Kidney epithelial cell (primary cell): ENCODE results near the gene RRBP1. TPM values are rescaled to one million over a fixed set of nuclear protein-coding genes. Genes with fewer than 3 reads are reported as not detected.

Experiments
- DNase-seq: peaks from one replicate; pipeline ENCODE4 v3.0.0-alpha.2; 2010; ENCODE audit warnings: low read depth
- H3K27me3 ChIP-seq: 2 replicates; pipeline ENCODE4 v1.6.0; 2011; ENCODE audit warnings: low read length; ENCODE audit not compliant: control insufficient read depth, insufficient read depth
- H3K36me3 ChIP-seq: 2 replicates; pipeline ENCODE4 v1.5.1; 2011; ENCODE audit warnings: low read length; ENCODE audit not compliant: control insufficient read depth, insufficient read depth
- H3K4me3 ChIP-seq: 2 replicates; pipeline ENCODE4 v1.5.1; 2011; ENCODE audit warnings: low read depth, mild to moderate bottlenecking, control low read depth, low read length
- total RNA-seq: library from RNA; depleted of rRNA; stranded (reverse); fragments of >200 nt; gene quantifications from 2 replicates; pipeline ENCODE4 v1.2.3, GENCODE V29; 2015
- TF ChIP-seq, protein P1 (sequence below): IDR thresholded peaks from 2 replicates; pipeline ENCODE4 v1.5.1; 2011; ENCODE audit warnings: mild to moderate bottlenecking, moderate library complexity, low read length, control low read depth, inconsistent platforms; ENCODE audit not compliant: insufficient read depth, poor library complexity, severe bottlenecking

Gene RRBP1
- total RNA-seq, 1 donor from 2014 or later: 98.4 TPM

DNA sequence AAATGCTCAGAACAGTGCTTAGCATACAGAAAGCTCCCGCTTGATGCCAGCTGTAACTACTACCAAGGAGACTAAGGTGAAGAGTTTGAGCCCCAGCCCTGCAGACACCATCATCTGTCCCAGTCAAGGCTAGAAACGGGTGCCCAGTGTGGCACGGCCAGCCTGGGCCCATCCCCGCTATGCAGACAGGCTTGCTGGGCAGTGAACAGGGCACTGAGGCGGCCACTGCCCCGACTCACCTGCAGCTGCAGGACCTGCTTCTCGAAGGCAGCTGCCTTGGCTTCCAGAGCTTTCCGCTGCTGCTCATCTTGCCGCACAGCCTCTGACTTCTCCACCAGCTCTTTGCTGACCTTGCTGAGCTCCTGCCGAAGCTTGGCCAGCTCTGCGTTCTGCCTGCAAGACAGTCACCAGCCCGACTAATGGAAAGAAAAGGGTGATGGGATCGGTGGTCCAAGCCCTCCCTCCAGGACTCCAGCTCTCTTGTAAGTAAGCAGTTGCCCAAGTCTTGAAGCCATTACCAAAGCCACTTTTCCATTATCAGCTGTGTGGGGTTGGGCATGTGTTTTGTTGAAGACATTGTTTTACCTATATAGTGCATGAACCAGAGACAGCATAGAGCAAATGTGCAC, 48.7 kb downstream of the RRBP1 start:
- no peak for DNase-seq
- H3K36me3 ChIP-seq: peaks cover 5% of the 10 kb centered on the region
- TF ChIP-seq, protein P1, sequence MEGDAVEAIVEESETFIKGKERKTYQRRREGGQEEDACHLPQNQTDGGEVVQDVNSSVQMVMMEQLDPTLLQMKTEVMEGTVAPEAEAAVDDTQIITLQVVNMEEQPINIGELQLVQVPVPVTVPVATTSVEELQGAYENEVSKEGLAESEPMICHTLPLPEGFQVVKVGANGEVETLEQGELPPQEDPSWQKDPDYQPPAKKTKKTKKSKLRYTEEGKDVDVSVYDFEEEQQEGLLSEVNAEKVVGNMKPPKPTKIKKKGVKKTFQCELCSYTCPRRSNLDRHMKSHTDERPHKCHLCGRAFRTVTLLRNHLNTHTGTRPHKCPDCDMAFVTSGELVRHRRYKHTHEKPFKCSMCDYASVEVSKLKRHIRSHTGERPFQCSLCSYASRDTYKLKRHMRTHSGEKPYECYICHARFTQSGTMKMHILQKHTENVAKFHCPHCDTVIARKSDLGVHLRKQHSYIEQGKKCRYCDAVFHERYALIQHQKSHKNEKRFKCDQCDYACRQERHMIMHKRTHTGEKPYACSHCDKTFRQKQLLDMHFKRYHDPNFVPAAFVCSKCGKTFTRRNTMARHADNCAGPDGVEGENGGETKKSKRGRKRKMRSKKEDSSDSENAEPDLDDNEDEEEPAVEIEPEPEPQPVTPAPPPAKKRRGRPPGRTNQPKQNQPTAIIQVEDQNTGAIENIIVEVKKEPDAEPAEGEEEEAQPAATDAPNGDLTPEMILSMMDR: no peak

DNA sequence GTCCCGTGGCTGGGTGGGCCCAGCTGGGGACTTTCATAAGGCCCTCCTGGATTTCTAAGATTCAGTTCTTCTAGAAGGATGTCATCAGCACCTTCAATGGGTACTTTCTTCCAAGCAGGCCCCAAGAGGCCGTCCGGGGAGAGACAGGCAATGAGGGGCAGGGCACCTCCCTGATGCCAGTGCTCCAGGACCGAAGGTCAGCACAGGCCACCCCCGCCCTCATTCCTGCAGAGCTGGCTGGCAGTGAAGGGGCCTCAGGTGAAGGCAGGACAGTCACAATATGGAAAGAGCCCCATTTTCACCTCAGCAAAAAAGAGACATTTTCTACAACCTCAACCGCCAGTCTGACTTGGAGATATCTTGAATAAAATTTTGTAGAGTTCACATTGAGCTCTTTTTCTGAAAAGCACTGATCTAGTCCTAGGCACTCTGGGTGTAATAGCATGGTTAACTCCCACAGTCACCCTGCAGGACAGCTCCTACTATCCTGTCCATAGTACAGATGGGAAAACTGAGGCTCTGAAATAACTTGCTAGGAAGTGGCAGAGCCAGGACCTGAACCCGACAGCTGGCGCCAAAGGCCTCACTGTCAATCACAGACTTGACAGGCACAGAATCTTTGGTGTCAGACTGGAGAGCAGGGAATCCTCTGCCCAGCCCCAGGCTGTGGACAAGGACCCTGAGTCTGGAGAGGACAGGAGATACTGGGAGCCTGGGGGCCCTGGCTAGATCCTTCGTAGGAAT, 50.3 kb downstream of the RRBP1 start:
- TF ChIP-seq, protein P1: no peak
- peaks cover 6% of the 10 kb centered on the region for H3K36me3 ChIP-seq

More for the DNA sequence above, 48.7 kb downstream of the RRBP1 start:
- Histone ChIP-seq H3K27me3 (no peaks in the 10 kb centered on the region), H3K4me3 (no peak overlapping the region)

DNA sequence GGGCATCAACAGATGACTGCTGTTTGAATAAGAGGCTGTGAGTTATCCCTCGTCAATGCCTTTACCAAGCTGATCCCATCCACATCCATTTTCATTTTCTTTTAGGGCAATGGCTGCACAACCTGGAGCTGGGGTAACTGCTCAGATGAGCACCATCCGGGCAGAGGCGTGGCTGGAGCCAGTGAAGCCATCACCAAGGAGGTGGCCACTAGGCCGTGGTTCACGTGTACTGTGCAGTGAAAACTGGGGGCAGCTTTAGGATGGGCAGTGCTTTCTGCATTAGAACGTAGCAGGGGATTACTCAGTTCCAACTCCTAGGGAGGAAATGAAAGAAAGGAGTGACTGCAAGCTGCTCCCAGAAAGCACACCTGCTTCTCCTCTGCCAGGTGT, 51.2 kb downstream of the RRBP1 start:
- H3K4me3 ChIP-seq: no peak overlapping the region
- TF ChIP-seq, protein P1: no peak
- H3K27me3 ChIP-seq: no peaks in the 10 kb centered on the region
- peaks cover 6% of the 10 kb centered on the region for H3K36me3 ChIP-seq
- no peak for DNase-seq

More for the DNA sequence above, 50.3 kb downstream of the RRBP1 start:
- DNase-seq: no peak
- Histone ChIP-seq H3K27me3 (no peaks in the 10 kb centered on the region), H3K4me3 (no peak overlapping the region)

DNA sequence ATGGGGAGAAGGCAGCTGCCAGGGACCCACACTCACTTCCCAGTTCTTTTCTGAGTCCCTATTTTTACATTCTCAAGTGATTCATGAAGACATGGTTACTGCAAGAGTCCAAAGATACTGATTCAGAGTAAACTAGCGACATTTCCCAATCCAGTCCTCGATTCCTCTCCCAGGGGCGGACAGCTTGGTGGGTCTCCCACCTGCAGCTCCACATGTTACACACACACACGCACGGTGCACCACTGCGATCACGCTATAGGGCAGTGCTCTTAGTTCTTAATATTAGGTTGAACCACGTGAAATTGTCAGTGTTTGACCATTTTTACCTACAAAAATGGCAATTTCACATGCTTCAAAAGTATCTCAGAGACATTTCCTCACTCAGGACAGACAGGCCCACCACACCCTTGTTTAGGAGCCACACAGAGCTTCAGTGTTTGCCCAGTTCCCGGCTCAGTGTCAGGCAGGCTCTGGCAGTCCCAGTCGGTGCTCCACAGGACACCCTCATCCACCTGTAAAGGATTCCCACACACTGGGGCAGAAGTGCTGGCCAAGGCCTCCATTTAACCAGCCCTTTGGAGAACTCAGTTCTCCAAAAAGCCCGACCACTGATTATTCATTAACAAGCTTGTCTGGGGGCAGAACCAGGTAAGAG, 51.8 kb downstream of the RRBP1 start:
- H3K36me3 ChIP-seq: peaks cover 6% of the 10 kb centered on the region
- H3K27me3 ChIP-seq: no peaks in the 10 kb centered on the region
- no peak overlapping the region for H3K4me3 ChIP-seq
- TF ChIP-seq, protein P1: no peak
- DNase-seq: no peak

DNA sequence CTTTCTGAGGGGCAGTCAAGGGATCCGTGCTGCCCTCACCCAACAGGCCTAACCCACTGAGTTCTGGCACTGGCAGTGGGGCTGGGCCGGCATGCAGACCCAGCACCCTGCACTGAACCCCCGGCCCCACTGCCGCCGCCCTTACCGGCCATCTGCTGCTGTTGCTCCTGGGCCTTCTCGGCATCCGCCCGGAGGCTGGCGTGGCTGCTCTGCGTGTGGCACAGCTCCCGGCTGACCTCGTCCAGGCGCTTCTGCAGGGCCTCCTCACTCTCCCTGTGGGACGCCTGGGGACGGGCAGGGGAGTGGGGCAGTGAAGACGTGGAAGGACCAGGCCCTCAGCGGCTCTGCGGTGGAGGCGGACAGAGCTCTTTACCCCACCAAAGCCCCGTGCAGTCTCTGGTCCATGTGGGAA, 52.4 kb downstream of the RRBP1 start:
- Histone ChIP-seq H3K27me3 (no peaks in the 10 kb centered on the region), H3K36me3 (peaks cover 7% of the 10 kb centered on the region), H3K4me3 (no peak overlapping the region)
- no peak for DNase-seq
- TF ChIP-seq, protein P1: no peak
